Gastrocnemius medialis (tissue), 4 donors: ENCODE measurements around the gene CNPY3. TPM values are rescaled to one million over a fixed set of nuclear protein-coding genes. Genes with fewer than 3 reads are reported as not detected.

ENCODE experiments used
- ATAC-seq, 2 donors: fragments of 150-250 bp; one replicate each; pipeline ENCODE4 v1.9.1; 2016
- DNase-seq, 2 donors: peaks; one replicate each; pipeline ENCODE4 v3.0.0-alpha.2; 2019
- H3K27ac ChIP-seq, 4 donors: fragments of 200-600 bp; sonication (generic); 1 replicate in 1 of 4; 2 replicates in 3 of 4; pipeline ENCODE4 v1.5.1; 2016 to 2018; ENCODE audit warnings: mild to moderate bottlenecking in 2 of 4, moderate library complexity in 1 of 4
- H3K27me3 ChIP-seq, 3 donors: fragments of 200-600 bp; sonication (generic) in 2 of 3; 1 replicate in 1 of 3; 2 replicates in 2 of 3; pipeline versions ENCODE4 v1.5.1 to v1.6.0; 2016 to 2019; ENCODE audit warnings: mild to moderate bottlenecking in 1 of 3, moderate library complexity in 1 of 3
- H3K36me3 ChIP-seq, 2 donors: fragments of 200-600 bp; sonication (generic) in 1 of 2; one replicate each; pipeline ENCODE4 v1.5.1; 2017 to 2018
- H3K4me1 ChIP-seq, 2 donors: fragments of 200-600 bp; sonication (generic) in 1 of 2; one replicate each; pipeline ENCODE4 v1.5.1; 2016 to 2017; ENCODE audit warnings: mild to moderate bottlenecking in 2 of 2
- H3K4me3 ChIP-seq, 4 donors: fragments of 200-600 bp; sonication (generic) in 3 of 4; 1 replicate in 1 of 4; 2 replicates in 3 of 4; pipeline ENCODE4 v1.5.1; 2016 to 2019; ENCODE audit warnings: mild to moderate bottlenecking in 2 of 4
- H3K9me3 ChIP-seq, 3 donors: fragments of 200-600 bp; sonication (generic) in 2 of 3; 1 replicate in 1 of 3; 2 replicates in 2 of 3; pipeline ENCODE4 v1.5.1; 2016 to 2019
- POLR2A ChIP-seq, 2 donors: fragments of 450-650 bp; IDR thresholded peaks; one replicate each; pipeline ENCODE4 v1.6.1; 2017; ENCODE audit warnings: antibody characterized with exemption in 2 of 2, mild to moderate bottlenecking in 2 of 2, moderate library complexity in 2 of 2
- in situ Hi-C, 4 donors: fragments of 200-750 bp; cut with MboI; loops; one replicate each; pipeline versions ENCODE4 v1.15.0 to v1.8.0; 2017; ENCODE audit warnings: low sequenced_read_pairs in 4 of 4
- intact Hi-C: fragments of 100-400 bp; cut with DNase I; formaldehyde crosslinking; loops from one replicate; pipeline ENCODE4 v1.15.1; 2023; ENCODE audit warnings: low total_unique reads
- total RNA-seq, 4 donors: library from RNA; depleted of rRNA; stranded (reverse); fragments of >200 nt; gene quantifications; one replicate each; pipeline versions ENCODE4 v1.1.0 to v1.2.3, GENCODE V29; 2016
- TF ChIP-seq, protein P1 (sequence below), 5 experiments: fragments of 450-650 bp in 3 of 5; fragments of 200-600 bp in 2 of 5; sonication (generic) in 2 of 5; IDR thresholded peaks in 4 of 5; conservative IDR thresholded peaks in 1 of 5; 1 replicate in 4 of 5; 2 replicates in 1 of 5; pipeline ENCODE4 v1.5.1; 2016 to 2019; ENCODE audit warnings: antibody characterized with exemption in 5 of 5, mild to moderate bottlenecking in 3 of 5, moderate library complexity in 3 of 5

CNPY3 gene
- total RNA-seq, 4 donors from 2014 or later = 7.1 to 13.5 (median 9.3) TPM

DNA sequence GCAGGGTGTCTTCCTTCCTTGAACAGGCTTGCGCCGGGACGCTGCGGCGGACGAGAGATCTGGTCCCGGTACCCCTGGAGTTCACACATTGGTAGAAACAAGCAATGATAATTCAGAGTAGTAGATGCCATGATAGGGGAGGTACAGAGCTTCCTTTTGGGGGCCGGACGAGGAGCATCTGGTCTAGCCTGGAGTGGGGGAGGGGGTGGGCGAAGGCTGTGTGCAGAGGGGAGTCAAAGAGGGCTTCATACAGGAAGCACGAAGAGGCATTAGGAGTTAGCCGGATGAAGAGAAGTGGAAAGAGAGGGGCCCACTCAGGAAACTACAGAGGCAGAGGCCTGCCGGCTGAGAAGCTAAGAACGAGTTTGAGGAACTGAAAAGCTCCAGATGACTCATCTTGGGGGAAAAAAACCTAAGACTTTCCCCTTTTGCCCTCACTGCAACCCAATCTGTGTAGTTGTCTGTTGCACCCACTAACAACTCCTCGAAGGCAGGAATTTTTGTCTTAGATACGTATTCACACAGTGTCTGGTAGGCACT is 611 bp downstream of the CNPY3 start:
- TF ChIP-seq POLR2A (IDR thresholded peaks at IDR 0.05) = no peak

DNA sequence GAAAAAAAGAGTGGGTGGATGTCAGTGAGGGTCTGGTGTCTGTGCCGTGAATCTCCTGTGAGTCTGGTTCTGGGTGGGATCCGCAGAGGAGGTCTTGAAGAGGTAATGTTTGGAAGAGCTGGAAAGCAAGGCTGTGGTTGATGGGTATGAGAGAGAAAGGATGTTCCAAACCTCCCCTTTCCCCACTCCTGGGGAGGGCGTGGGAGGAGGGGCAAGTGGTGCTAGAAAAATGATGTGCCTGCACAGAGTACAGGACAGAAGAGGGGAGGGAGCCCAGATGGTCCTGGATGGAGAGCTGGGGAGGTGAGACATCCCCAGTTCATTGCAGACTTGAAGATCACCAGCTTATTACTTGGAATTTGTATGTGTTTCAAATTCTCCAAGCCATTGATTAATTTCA is 3.1 kb downstream of the CNPY3 start:
- intact Hi-C loops = no loop called here
- TF ChIP-seq, protein P1, sequence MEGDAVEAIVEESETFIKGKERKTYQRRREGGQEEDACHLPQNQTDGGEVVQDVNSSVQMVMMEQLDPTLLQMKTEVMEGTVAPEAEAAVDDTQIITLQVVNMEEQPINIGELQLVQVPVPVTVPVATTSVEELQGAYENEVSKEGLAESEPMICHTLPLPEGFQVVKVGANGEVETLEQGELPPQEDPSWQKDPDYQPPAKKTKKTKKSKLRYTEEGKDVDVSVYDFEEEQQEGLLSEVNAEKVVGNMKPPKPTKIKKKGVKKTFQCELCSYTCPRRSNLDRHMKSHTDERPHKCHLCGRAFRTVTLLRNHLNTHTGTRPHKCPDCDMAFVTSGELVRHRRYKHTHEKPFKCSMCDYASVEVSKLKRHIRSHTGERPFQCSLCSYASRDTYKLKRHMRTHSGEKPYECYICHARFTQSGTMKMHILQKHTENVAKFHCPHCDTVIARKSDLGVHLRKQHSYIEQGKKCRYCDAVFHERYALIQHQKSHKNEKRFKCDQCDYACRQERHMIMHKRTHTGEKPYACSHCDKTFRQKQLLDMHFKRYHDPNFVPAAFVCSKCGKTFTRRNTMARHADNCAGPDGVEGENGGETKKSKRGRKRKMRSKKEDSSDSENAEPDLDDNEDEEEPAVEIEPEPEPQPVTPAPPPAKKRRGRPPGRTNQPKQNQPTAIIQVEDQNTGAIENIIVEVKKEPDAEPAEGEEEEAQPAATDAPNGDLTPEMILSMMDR (IDR thresholded peaks at IDR 0.05 in 4 of 5, conservative IDR thresholded peaks at IDR 0.05 in 1 of 5) = no peak
- no peak for TF ChIP-seq POLR2A (IDR thresholded peaks at IDR 0.05)
- H3K36me3 ChIP-seq = peaks cover 0 to 20% of the 10 kb centered on the region in 2 donors
- H3K27ac ChIP-seq = no peak overlapping the region
- H3K27me3 ChIP-seq = no peaks in the 10 kb centered on the region
- H3K4me1 ChIP-seq = peaks cover 17 to 19% of the 10 kb centered on the region in 2 donors
- in situ Hi-C loops = no loop called here
- ATAC-seq (no peak), DNase-seq (no peak)
- no peaks in the 10 kb centered on the region for H3K9me3 ChIP-seq
- H3K4me3 ChIP-seq = no peak overlapping the region

More for the DNA sequence above, 611 bp downstream of the CNPY3 start:
- ATAC-seq (no peak), DNase-seq (no peak)
- Histone ChIP-seq H3K36me3 (peaks cover 0 to 10% of the 10 kb centered on the region in 2 donors), H3K4me1 (peaks cover 17 to 19% of the 10 kb centered on the region in 2 donors), H3K27ac (peak overlapping the region; percentile 79 to 94 (median 88)), H3K4me3 (peak overlapping the region; percentile 74 to 93 (median 82)), H3K9me3 (no peaks in the 10 kb centered on the region), H3K27me3 (no peaks in the 10 kb centered on the region)
- in situ Hi-C loops (no loop called here), intact Hi-C loops (loop anchor here (2.0 kb wide), 1 partner anchor 55 kb away; the partner anchor contains the start of gene PPP2R5D)

DNA sequence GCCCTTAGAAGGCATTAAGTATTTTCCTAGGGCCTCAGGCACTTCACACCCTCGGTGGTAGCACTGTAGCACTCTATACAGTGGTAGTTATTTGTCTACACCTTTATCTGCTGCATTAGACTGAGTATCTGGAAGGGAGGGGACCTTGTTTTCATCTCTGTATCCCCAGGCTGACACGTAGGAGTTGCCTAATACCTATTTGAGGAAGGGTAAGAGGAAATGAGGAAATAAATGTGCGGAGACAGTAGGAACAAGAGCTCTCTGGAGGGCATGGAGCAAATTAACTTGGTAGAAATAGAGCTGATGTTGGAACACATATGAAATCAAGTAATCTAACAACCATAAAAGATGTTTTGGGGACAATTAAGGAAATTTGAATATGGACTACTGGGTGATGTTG is 3.9 kb downstream of the CNPY3 start:
- Histone ChIP-seq H3K27me3 (no peaks in the 10 kb centered on the region), H3K9me3 (no peaks in the 10 kb centered on the region), H3K4me3 (no peak overlapping the region), H3K36me3 (peaks cover 0 to 24% of the 10 kb centered on the region in 2 donors), H3K4me1 (peaks cover 17 to 18% of the 10 kb centered on the region in 2 donors), H3K27ac (no peak overlapping the region)
- in situ Hi-C loops = no loop called here
- intact Hi-C loops = no loop called here
- DNase-seq (no peak), ATAC-seq (no peak)
- no peak for TF ChIP-seq POLR2A (IDR thresholded peaks at IDR 0.05)
- TF ChIP-seq, protein P1 (IDR thresholded peaks at IDR 0.05 in 4 of 5, conservative IDR thresholded peaks at IDR 0.05 in 1 of 5) = no peak

DNA sequence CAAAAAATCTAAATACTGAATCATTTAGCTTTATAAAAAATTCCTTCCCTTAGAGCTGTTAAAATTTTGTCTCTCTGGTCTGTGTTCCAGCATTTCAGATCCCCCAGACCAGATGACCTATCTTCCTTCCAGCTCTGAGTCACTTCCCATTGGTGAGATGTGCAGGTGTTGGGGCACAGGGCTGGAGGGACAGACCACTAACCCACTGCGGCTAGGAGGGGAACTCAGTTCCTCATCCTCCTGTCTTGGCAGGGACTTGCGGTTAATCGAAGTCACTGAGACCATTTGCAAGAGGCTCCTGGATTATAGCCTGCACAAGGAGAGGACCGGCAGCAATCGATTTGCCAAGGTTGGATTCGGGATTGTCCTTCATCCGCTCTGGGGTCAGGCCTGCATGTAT is 6.0 kb downstream of the CNPY3 start:
- no peaks in the 10 kb centered on the region for H3K9me3 ChIP-seq
- peaks cover 0 to 24% of the 10 kb centered on the region in 2 donors for H3K36me3 ChIP-seq
- DNase-seq (no peak), ATAC-seq (no peak)
- no peaks in the 10 kb centered on the region for H3K27me3 ChIP-seq
- in situ Hi-C loops = no loop called here
- TF ChIP-seq, protein P1 (IDR thresholded peaks at IDR 0.05 in 4 of 5, conservative IDR thresholded peaks at IDR 0.05 in 1 of 5) = no peak
- no peak for TF ChIP-seq POLR2A (IDR thresholded peaks at IDR 0.05)
- H3K4me1 ChIP-seq = peaks cover 6 to 7% of the 10 kb centered on the region in 2 donors
- H3K27ac ChIP-seq = no peak overlapping the region
- intact Hi-C loops = no loop called here
- no peak overlapping the region for H3K4me3 ChIP-seq

DNA sequence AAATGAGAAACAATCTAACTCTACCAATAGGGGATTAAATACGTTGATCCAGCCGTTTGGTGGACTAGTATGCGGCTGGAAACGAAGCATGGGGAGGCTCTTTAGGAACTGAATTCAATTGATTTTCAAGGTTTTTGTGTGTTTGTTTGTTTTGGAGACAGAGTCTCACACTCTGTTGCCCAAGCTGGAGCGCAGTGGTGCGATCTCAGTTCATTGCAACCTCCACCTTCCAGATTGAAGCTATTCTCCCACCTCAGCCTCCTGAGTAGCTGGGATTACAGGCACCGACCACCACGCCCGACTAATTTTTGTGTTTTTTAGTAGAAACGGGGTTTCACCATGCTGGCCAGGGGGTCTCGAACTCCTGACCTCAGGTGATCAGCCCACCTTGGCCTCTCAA is 7.1 kb downstream of the CNPY3 start:
- Histone ChIP-seq H3K27ac (no peak overlapping the region), H3K4me1 (no peaks in the 10 kb centered on the region), H3K27me3 (no peaks in the 10 kb centered on the region), H3K9me3 (no peaks in the 10 kb centered on the region), H3K36me3 (peaks cover 0 to 24% of the 10 kb centered on the region in 2 donors), H3K4me3 (no peak overlapping the region)
- ATAC-seq = no peak
- in situ Hi-C loops (no loop called here), intact Hi-C loops (no loop called here)
- DNase-seq = no peak
- TF ChIP-seq, protein P1 (IDR thresholded peaks at IDR 0.05 in 4 of 5, conservative IDR thresholded peaks at IDR 0.05 in 1 of 5) = no peak
- TF ChIP-seq POLR2A (IDR thresholded peaks at IDR 0.05) = no peak
